Loucy (cell line): ENCODE measurements around the gene SVEP1.

Source experiments
- H2AFZ ChIP-seq: fragments of 200-600 bp; sonication (generic); 2 replicates; pipeline ENCODE4 v1.6.0; 2016; ENCODE audit warnings: antibody characterized with exemption, mild to moderate bottlenecking, low read length, moderate library complexity
- H3F3A ChIP-seq: fragments of 200-600 bp; 2 replicates; pipeline ENCODE4 v1.6.0; 2016; ENCODE audit warnings: antibody characterized with exemption, low read depth, mild to moderate bottlenecking
- H3K27me3 ChIP-seq: fragments of 200-600 bp; sonication (generic); 2 replicates; pipeline ENCODE4 v1.6.1; 2014; ENCODE audit warnings: low read length, mild to moderate bottlenecking; ENCODE audit not compliant: insufficient read depth, poor library complexity, severe bottlenecking
- H3K36me3 ChIP-seq: fragments of 200-600 bp; sonication (generic); 2 replicates; pipeline ENCODE4 v1.6.1; 2016; ENCODE audit warnings: low read length; ENCODE audit not compliant: insufficient read depth
- H3K4me1 ChIP-seq: fragments of 200-600 bp; sonication (generic); 2 replicates; pipeline ENCODE4 v1.5.1; 2014; ENCODE audit warnings: low read length, mild to moderate bottlenecking; ENCODE audit not compliant: insufficient read depth, poor library complexity, severe bottlenecking
- H3K4me2 ChIP-seq: fragments of 200-600 bp; sonication (generic); 2 replicates; pipeline ENCODE4 v1.6.0; 2014; ENCODE audit warnings: antibody characterized with exemption, low read length, low read depth, mild to moderate bottlenecking; ENCODE audit not compliant: poor library complexity, severe bottlenecking
- H3K4me3 ChIP-seq: fragments of 200-600 bp; sonication (generic); 2 replicates; pipeline ENCODE4 v1.5.1; 2014; ENCODE audit warnings: low read length, mild to moderate bottlenecking, mixed read lengths; ENCODE audit not compliant: poor library complexity, severe bottlenecking
- H3K79me2 ChIP-seq: fragments of 200-600 bp; sonication (generic); 2 replicates; pipeline ENCODE4 v1.6.1; 2014; ENCODE audit warnings: low read length; ENCODE audit not compliant: insufficient read depth
- H3K9ac ChIP-seq: fragments of 200-600 bp; sonication (generic); 2 replicates; pipeline ENCODE4 v1.6.0; 2014; ENCODE audit warnings: mild to moderate bottlenecking, low read depth, low read length, moderate library complexity; ENCODE audit not compliant: poor library complexity, severe bottlenecking
- H3K9me2 ChIP-seq: fragments of 200-600 bp; sonication (generic); replicated peaks from 2 replicates; pipeline ENCODE4 v1.6.1; 2016; ENCODE audit warnings: low read depth, low read length, mixed read lengths
- H3K9me3 ChIP-seq: fragments of 200-600 bp; sonication (generic); 2 replicates; pipeline ENCODE4 v1.6.1; 2014; ENCODE audit warnings: mild to moderate bottlenecking, antibody characterized with exemption, low read length, low read depth; ENCODE audit not compliant: insufficient read depth
- H4K20me1 ChIP-seq: fragments of 200-600 bp; sonication (generic); 2 replicates; pipeline ENCODE4 v1.6.0; 2014; ENCODE audit warnings: antibody characterized with exemption, low read length, mild to moderate bottlenecking; ENCODE audit not compliant: insufficient read depth, poor library complexity, severe bottlenecking
- CTCF ChIP-seq: fragments of 200-600 bp; sonication (generic); conservative IDR thresholded peaks from 2 replicates; pipeline ENCODE4 v1.5.1; 2014; ENCODE audit warnings: mild to moderate bottlenecking, antibody characterized with exemption, low read length
- EZH2phosphoT487 ChIP-seq: fragments of 200-600 bp; IDR thresholded peaks from 2 replicates; pipeline ENCODE4 v1.6.1; 2018; ENCODE audit warnings: antibody characterized with exemption, mild to moderate bottlenecking, moderate library complexity, borderline replicate concordance

SVEP1 gene

GRCh38 chr9:110578575-110579033, 937 bp downstream of the SVEP1 start:
- Histone ChIP-seq H3K27me3 (no peaks in the 10 kb centered on the region), H3K4me3 (no peak overlapping the region)

GRCh38 chr9:110575945-110576344, 3.6 kb downstream of the SVEP1 start:
- no peaks in the 10 kb centered on the region for H3K4me1 ChIP-seq
- H3K4me3 ChIP-seq, result no peak overlapping the region
- no peaks in the 10 kb centered on the region for H3K9me3 ChIP-seq
- H3K4me2 ChIP-seq, result no peak overlapping the region
- TF ChIP-seq CTCF, result no peak
- TF ChIP-seq EZH2phosphoT487, result no peak
- no peaks in the 10 kb centered on the region for H3K79me2 ChIP-seq
- H3K36me3 ChIP-seq, result no peaks in the 10 kb centered on the region
- no peak overlapping the region for H2AFZ ChIP-seq
- no peak overlapping the region for H3K9ac ChIP-seq
- H3K27me3 ChIP-seq, result no peaks in the 10 kb centered on the region
- H3K9me2 ChIP-seq, result no peaks in the 10 kb centered on the region
- no peaks in the 10 kb centered on the region for H4K20me1 ChIP-seq
- no peaks in the 10 kb centered on the region for H3F3A ChIP-seq

More at GRCh38 chr9:110578575-110579033, 937 bp downstream of the SVEP1 start:
- TF ChIP-seq CTCF, result no peak
- no peak for TF ChIP-seq EZH2phosphoT487
- H3K9me2 ChIP-seq, result no peaks in the 10 kb centered on the region
- no peak overlapping the region for H2AFZ ChIP-seq
- no peaks in the 10 kb centered on the region for H3K4me1 ChIP-seq
- no peaks in the 10 kb centered on the region for H3F3A ChIP-seq
- no peaks in the 10 kb centered on the region for H3K9me3 ChIP-seq
- H3K9ac ChIP-seq, result no peak overlapping the region
- H3K36me3 ChIP-seq, result no peaks in the 10 kb centered on the region
- no peak overlapping the region for H3K4me2 ChIP-seq
- H3K79me2 ChIP-seq, result no peaks in the 10 kb centered on the region
- no peaks in the 10 kb centered on the region for H4K20me1 ChIP-seq

- Histone ChIP-seq H3F3A (no peaks in the 10 kb centered on the region), H3K79me2 (no peaks in the 10 kb centered on the region), H3K27me3 (no peaks in the 10 kb centered on the region), H3K9me2 (no peaks in the 10 kb centered on the region), H3K9ac (no peak overlapping the region), H4K20me1 (no peaks in the 10 kb centered on the region), H3K36me3 (no peaks in the 10 kb centered on the region), H3K4me2 (no peak overlapping the region), H3K4me3 (no peak overlapping the region), H3K9me3 (no peaks in the 10 kb centered on the region), H3K4me1 (no peaks in the 10 kb centered on the region), H2AFZ (no peak overlapping the region)
- TF ChIP-seq EZH2phosphoT487 (no peak), CTCF (no peak)
Measured at GRCh38 chr9:110575169-110575568, 4.4 kb downstream of the SVEP1 start.
